GM12878 (cell line): ENCODE data around the gene EHD4.

Experiments used
- BACH1 ChIP-seq: fragments of 450-650 bp; IDR thresholded peaks from 2 replicates; pipeline ENCODE4 v1.6.1; 2017; ENCODE audit warnings: mild to moderate bottlenecking, borderline replicate concordance
- CHD2 ChIP-seq: IDR thresholded peaks from 2 replicates; pipeline ENCODE4 v1.6.1; 2011; ENCODE audit warnings: low read depth, low read length, improper control_type of control experiment, borderline replicate concordance
- EZH2 ChIP-seq: IDR thresholded peaks from 2 replicates; pipeline ENCODE4 v1.6.1; 2012; ENCODE audit warnings: low read depth, mild to moderate bottlenecking, control low read depth, inconsistent platforms, low read length, borderline replicate concordance; ENCODE audit not compliant: control insufficient read depth
- RFX5 ChIP-seq: IDR thresholded peaks from 2 replicates; pipeline ENCODE4 v1.6.1; 2011; ENCODE audit warnings: low read depth, low read length, improper control_type of control experiment
- TAF1 ChIP-seq: IDR thresholded peaks from 2 replicates; pipeline ENCODE4 v1.6.1; 2011; ENCODE audit warnings: mild to moderate bottlenecking, low read depth, low read length, borderline replicate concordance
- TF ChIP-seq, protein P1 (sequence below), 3 experiments: IDR thresholded peaks in 2 of 3; conservative IDR thresholded peaks in 1 of 3; 2 replicates each; pipeline ENCODE4 v1.5.1; 2011; ENCODE audit warnings: low read depth in 3 of 3, low read length in 3 of 3, mild to moderate bottlenecking in 3 of 3, control low read depth in 2 of 3, moderate library complexity in 2 of 3, inconsistent platforms in 1 of 3, mixed read lengths in 1 of 3; ENCODE audit not compliant: control insufficient read depth in 2 of 3, insufficient read depth in 1 of 3; ENCODE audit errors: extremely low read depth in 1 of 3

DNA sequence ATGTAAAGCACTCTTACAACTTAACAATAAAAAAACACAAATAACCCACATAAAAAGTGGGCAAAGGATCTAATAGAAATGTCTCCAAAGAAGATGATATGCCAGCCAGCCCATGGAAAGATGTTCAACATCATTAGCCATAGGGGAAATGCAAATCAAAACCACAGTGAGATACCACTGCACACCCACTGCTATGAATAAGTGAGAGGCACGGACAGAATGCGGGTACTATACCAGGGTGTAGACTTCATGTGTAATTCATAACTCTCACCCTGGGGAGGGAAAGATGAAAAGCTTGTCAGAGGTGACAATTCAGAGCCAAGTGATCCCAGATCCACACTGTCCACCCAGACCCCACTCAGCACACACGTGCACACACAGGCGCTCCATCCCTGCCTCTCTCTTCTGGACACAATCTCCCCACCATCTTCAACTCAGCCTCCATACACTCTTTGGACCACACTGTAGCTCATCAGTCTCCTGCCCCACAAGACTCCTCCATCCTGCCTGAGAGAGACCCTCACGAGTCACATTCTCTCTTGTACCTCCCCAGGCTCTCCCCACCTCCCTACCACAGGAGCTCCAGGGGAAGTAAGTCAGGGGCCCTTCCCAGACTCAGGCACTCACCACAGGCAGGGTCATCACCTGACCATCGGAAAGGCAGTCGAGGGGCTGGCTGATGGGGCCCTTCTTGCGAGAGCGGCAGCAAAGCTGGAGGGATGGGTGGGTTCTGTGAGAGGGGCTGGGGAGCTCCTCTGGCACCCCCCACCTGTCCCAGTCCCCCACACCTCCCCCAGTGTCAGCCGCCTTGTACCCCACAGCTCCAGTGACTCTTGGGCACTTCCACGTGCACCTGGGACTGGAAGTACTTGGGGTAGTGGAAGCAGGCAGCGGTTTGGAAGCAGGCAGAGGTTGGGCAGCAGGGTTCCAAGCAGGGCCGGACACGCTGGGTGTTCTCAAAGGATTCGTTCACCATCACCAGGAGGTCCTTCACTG, 27.2 kb upstream of the EHD4 start:
- TF ChIP-seq RFX5 (no peak), CHD2 (no peak), TAF1 (no peak), BACH1 (no peak), EZH2 (no peak)
- TF ChIP-seq, protein P1, sequence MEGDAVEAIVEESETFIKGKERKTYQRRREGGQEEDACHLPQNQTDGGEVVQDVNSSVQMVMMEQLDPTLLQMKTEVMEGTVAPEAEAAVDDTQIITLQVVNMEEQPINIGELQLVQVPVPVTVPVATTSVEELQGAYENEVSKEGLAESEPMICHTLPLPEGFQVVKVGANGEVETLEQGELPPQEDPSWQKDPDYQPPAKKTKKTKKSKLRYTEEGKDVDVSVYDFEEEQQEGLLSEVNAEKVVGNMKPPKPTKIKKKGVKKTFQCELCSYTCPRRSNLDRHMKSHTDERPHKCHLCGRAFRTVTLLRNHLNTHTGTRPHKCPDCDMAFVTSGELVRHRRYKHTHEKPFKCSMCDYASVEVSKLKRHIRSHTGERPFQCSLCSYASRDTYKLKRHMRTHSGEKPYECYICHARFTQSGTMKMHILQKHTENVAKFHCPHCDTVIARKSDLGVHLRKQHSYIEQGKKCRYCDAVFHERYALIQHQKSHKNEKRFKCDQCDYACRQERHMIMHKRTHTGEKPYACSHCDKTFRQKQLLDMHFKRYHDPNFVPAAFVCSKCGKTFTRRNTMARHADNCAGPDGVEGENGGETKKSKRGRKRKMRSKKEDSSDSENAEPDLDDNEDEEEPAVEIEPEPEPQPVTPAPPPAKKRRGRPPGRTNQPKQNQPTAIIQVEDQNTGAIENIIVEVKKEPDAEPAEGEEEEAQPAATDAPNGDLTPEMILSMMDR (IDR thresholded peaks at IDR 0.05 in 2 of 3, conservative IDR thresholded peaks at IDR 0.05 in 1 of 3; ENCODE audit: control insufficient read depth in 2 of 3, extremely low read depth in 1 of 3, insufficient read depth in 1 of 3, low read depth in 3 of 3, low read length in 3 of 3) = no peak
